Measurements from ENCODE around the gene ZNF189.

ZNF189 gene

GRCh38 chr9:101393135-101393534 is 5.5 kb upstream of the ZNF189 start:
- H3K4me3 ChIP-seq (ENCODE audit: low read depth, low read length): no peak overlapping the region
- no peak for DNase-seq (ENCODE audit: low read depth)
- TF ChIP-seq POLR2A (IDR thresholded peaks at IDR 0.05; ENCODE audit: extremely low read depth, insufficient read length) (no peak), MYC (IDR thresholded peaks at IDR 0.05; ENCODE audit: low read depth, low read length) (no peak), CTCF (IDR thresholded peaks at IDR 0.05; ENCODE audit: low read depth, low read length) (no peak), MAX (IDR thresholded peaks at IDR 0.05; ENCODE audit: low read depth, low read length) (no peak)

GRCh38 chr9:101394687-101395086 is 4.0 kb upstream of the ZNF189 start:
- no peak overlapping the region for H3K4me3 ChIP-seq (ENCODE audit: low read depth, low read length)
- no peak for DNase-seq (ENCODE audit: low read depth)
- TF ChIP-seq MAX (IDR thresholded peaks at IDR 0.05; ENCODE audit: low read depth, low read length) (no peak), CTCF (IDR thresholded peaks at IDR 0.05; ENCODE audit: low read depth, low read length) (no peak), MYC (IDR thresholded peaks at IDR 0.05; ENCODE audit: low read depth, low read length) (no peak), POLR2A (IDR thresholded peaks at IDR 0.05; ENCODE audit: extremely low read depth, insufficient read length) (no peak)

- TF ChIP-seq POLR2A (IDR thresholded peaks at IDR 0.05; ENCODE audit: extremely low read depth, insufficient read length) (no peak), CTCF (IDR thresholded peaks at IDR 0.05; ENCODE audit: low read depth, low read length) (no peak), MAX (IDR thresholded peaks at IDR 0.05; ENCODE audit: low read depth, low read length) (no peak), MYC (IDR thresholded peaks at IDR 0.05; ENCODE audit: low read depth, low read length) (no peak)
- no peak for DNase-seq (ENCODE audit: low read depth)
- H3K4me3 ChIP-seq (ENCODE audit: low read depth, low read length): peak overlapping the region; percentile 82
These were observed 944 bp upstream of the ZNF189 start for GRCh38 chr9:101397746-101398067.

GRCh38 chr9:101398930-101399642 is 435 bp downstream of the ZNF189 start:
- TF ChIP-seq POLR2A (IDR thresholded peaks at IDR 0.05; ENCODE audit: extremely low read depth, insufficient read length) (no peak), CTCF (IDR thresholded peaks at IDR 0.05; ENCODE audit: low read depth, low read length) (no peak), MAX (IDR thresholded peaks at IDR 0.05; ENCODE audit: low read depth, low read length) (no peak), MYC (IDR thresholded peaks at IDR 0.05; ENCODE audit: low read depth, low read length) (no peak)
- H3K4me3 ChIP-seq (ENCODE audit: low read depth, low read length): peak overlapping the region; percentile 84
- DNase-seq (ENCODE audit: low read depth): peak; percentile 13

- DNase-seq (ENCODE audit: low read depth): peak; percentile 28
- TF ChIP-seq POLR2A (IDR thresholded peaks at IDR 0.05; ENCODE audit: extremely low read depth, insufficient read length) (no peak), CTCF (IDR thresholded peaks at IDR 0.05; ENCODE audit: low read depth, low read length) (no peak), MAX (IDR thresholded peaks at IDR 0.05; ENCODE audit: low read depth, low read length) (no peak), MYC (IDR thresholded peaks at IDR 0.05; ENCODE audit: low read depth, low read length) (no peak)
- peak overlapping the region; percentile 84 for H3K4me3 ChIP-seq (ENCODE audit: low read depth, low read length)
These were observed 956 bp downstream of the ZNF189 start for GRCh38 chr9:101399643-101399970.
